B cell (primary cell): ENCODE data around the gene DLX1. TPM values are rescaled to one million over a fixed set of nuclear protein-coding genes. Genes with fewer than 3 reads are reported as not detected.

Experiments used
- ATAC-seq: fragments of 200-7000 bp; cut with Tn5 transposase; one replicate; pipeline ENCODE4 v1.10.0; 2021; ENCODE audit warnings: low read depth, mild to moderate bottlenecking, moderate number of reproducible peaks, moderate library complexity
- CTCF ChIA-PET: fragments of 350-600 bp; sonication (Branson Sonifier 250); formaldehyde crosslinking; loops from one replicate; lab custom pipeline; 2021; ENCODE audit warnings: antibody characterized with exemption, inconsistent platforms; lab: Charles Lee
- POLR2A ChIA-PET: fragments of 350-600 bp; sonication (Branson Sonifier 250); formaldehyde crosslinking; loops from one replicate; lab custom pipeline; 2021; ENCODE audit warnings: antibody characterized with exemption; lab: Charles Lee
- DNase-seq: peaks from one replicate; pipeline ENCODE4 v3.0.0; 2013
- H2AFZ ChIP-seq: 2 replicates; pipeline ENCODE4 v1.6.1; 2012; ENCODE audit warnings: mild to moderate bottlenecking, low read depth, low read length; ENCODE audit not compliant: insufficient read depth, poor library complexity, severe bottlenecking
- H3K27ac ChIP-seq, 2 donors: 1 replicate in 1 of 2; 2 replicates in 1 of 2; pipeline ENCODE4 v1.5.1; 2012 to 2013; ENCODE audit warnings: low read length in 2 of 2, mild to moderate bottlenecking in 2 of 2, moderate library complexity in 1 of 2
- H3K27me3 ChIP-seq, 4 experiments: fragments of 200-600 bp in 1 of 4; sonication (generic) in 1 of 4; replicated peaks in 1 of 4; 1 replicate in 2 of 4; 2 replicates in 2 of 4; pipeline versions ENCODE4 v1.6.1 to v1.7.0; 2013 to 2016; ENCODE audit warnings: low read length in 3 of 4, mild to moderate bottlenecking in 2 of 4, mixed read lengths in 1 of 4, moderate library complexity in 1 of 4; ENCODE audit not compliant: insufficient read depth in 4 of 4, control insufficient read depth in 3 of 4; ENCODE audit errors: control extremely low read depth in 1 of 4
- H3K36me3 ChIP-seq, 2 experiments: replicated peaks in 1 of 2; 1 replicate in 1 of 2; 2 replicates in 1 of 2; pipeline versions ENCODE4 v1.6.1 to v1.7.1; 2013; ENCODE audit warnings: low read length in 1 of 2; ENCODE audit not compliant: insufficient read depth in 2 of 2, control insufficient read depth in 1 of 2; ENCODE audit errors: control extremely low read depth in 1 of 2, extremely low read depth in 1 of 2
- H3K4me1 ChIP-seq, 2 donors: fragments of 200-600 bp in 1 of 2; sonication (generic) in 1 of 2; 1 replicate in 1 of 2; 2 replicates in 1 of 2; pipeline versions ENCODE4 v1.5.1 to v1.6.1; 2013 to 2017; ENCODE audit warnings: low read length in 2 of 2; ENCODE audit not compliant: control insufficient read depth in 2 of 2, insufficient read depth in 2 of 2
- H3K4me2 ChIP-seq: replicated peaks from 2 replicates; pipeline ENCODE3; 2012; ENCODE audit warnings: mild to moderate bottlenecking, low read depth, low read length; ENCODE audit not compliant: poor library complexity, severe bottlenecking
- H3K4me3 ChIP-seq, 5 experiments: fragments of 200-600 bp in 1 of 5; sonication (generic) in 1 of 5; 1 replicate in 3 of 5; 2 replicates in 2 of 5; pipeline versions ENCODE4 v1.5.1 to v1.7.0; 2011 to 2016; ENCODE audit warnings: low read length in 4 of 5, mild to moderate bottlenecking in 4 of 5, low read depth in 2 of 5, control low read depth in 1 of 5, moderate library complexity in 1 of 5; ENCODE audit not compliant: insufficient read depth in 1 of 5; ENCODE audit errors: control extremely low read depth in 1 of 5, extremely low read depth in 1 of 5
- H3K79me2 ChIP-seq: fragments of 200-600 bp; sonication (generic); one replicate; pipeline ENCODE4 v1.6.0; 2016; ENCODE audit warnings: low read length; ENCODE audit not compliant: control insufficient read depth, insufficient read depth
- H3K9ac ChIP-seq: fragments of 200-600 bp; sonication (generic); 2 replicates; pipeline ENCODE4 v1.6.1; 2017; ENCODE audit warnings: mild to moderate bottlenecking, low read length, moderate library complexity
- H3K9me3 ChIP-seq, 3 donors: one replicate each; pipeline versions ENCODE4 v1.6.1 to v1.7.1; 2013; ENCODE audit warnings: low read length in 2 of 3; ENCODE audit not compliant: control insufficient read depth in 2 of 3, insufficient read depth in 1 of 3; ENCODE audit errors: control extremely low read depth in 1 of 3
- H4K20me1 ChIP-seq: 2 replicates; pipeline ENCODE4 v1.6.0; 2012; ENCODE audit warnings: mild to moderate bottlenecking, low read length; ENCODE audit not compliant: insufficient read depth, control insufficient read depth, poor library complexity, severe bottlenecking
- H3K27ac Mint-ChIP-seq: one replicate; pipeline ENCODE4 v1.8.0; 2021; ENCODE audit warnings: mixed read lengths
- H3K27me3 Mint-ChIP-seq: one replicate; pipeline ENCODE4 v1.8.0; 2021; ENCODE audit warnings: mixed read lengths
- H3K4me1 Mint-ChIP-seq: one replicate; pipeline ENCODE4 v1.8.0; 2021; ENCODE audit warnings: mixed read lengths
- H3K4me3 Mint-ChIP-seq: one replicate; pipeline ENCODE4 v1.8.0; 2021; ENCODE audit warnings: mixed read lengths
- H3K9me3 Mint-ChIP-seq: one replicate; pipeline ENCODE4 v1.8.0; 2022; ENCODE audit warnings: mixed read lengths; ENCODE audit not compliant: insufficient read depth
- CTCF ChIP-seq: fragments of 200-600 bp; IDR thresholded peaks from one replicate; pipeline ENCODE4 v1.8.0; 2022; ENCODE audit warnings: antibody characterized with exemption, mild to moderate bottlenecking
- EZH2 ChIP-seq: IDR thresholded peaks from 2 replicates; pipeline ENCODE4 v1.6.1; 2012; ENCODE audit warnings: borderline replicate concordance, low read depth, mild to moderate bottlenecking, moderate library complexity, low read length; ENCODE audit not compliant: insufficient read depth, poor library complexity, severe bottlenecking
- WGBS: methylation state at CpG from one replicate; pipeline ENCODE4 v1.1.5; 2013; ENCODE audit warnings: missing lambda C conversion rate; ENCODE audit not compliant: insufficient coverage; 5-methylcytosine and 5-hydroxymethylcytosine counted together
- intact Hi-C: fragments of 100-400 bp; cut with micrococcal nuclease; formaldehyde crosslinking; loops from one replicate; pipeline ENCODE4 v1.10.0; 2022
- polyA plus RNA-seq: library from polyadenylated mRNA; depleted of rRNA; stranded (reverse); fragments of >200 nt; gene quantifications from 2 replicates; pipeline ENCODE4 v1.2.3, GENCODE V29; 2012
- total RNA-seq, 2 donors: library from RNA; stranded (reverse); fragments of 120-200 nt in 1 of 2; gene quantifications; 1 replicate in 1 of 2; 2 replicates in 1 of 2; pipeline versions ENCODE4 v1.2.3 to v1.2.4, GENCODE V29; 2013 to 2022

The DLX1 gene
- total and polyA plus RNA-seq, 2 donors (not counting 1 experiment from before 2014, with no cell fraction given) = not detected

GRCh38 chr2:172100080-172100934 is 15.0 kb downstream of the DLX1 start:
- TF ChIP-seq CTCF (no peak), EZH2 (no peak)
- ChIA-PET POLR2A (interaction anchor here (0.6 to 1.8 kb wide), 3 partner anchors 12 to 165 kb away, joined by 3 to 6 read pairs (median 5); no protein-coding TSS in a partner anchor), CTCF (interaction anchor here (1.5 to 7.3 kb wide), 2 partner anchors 13 to 361 kb away, joined by 3 to 58 read pairs; partner anchors contain the start of gene DLX1)
- H4K20me1 ChIP-seq = peaks cover 15% of the 10 kb centered on the region
- H3K27me3 ChIP-seq = peaks cover 4 to 100% (median 92%) of the 10 kb centered on the region in 4 experiments
- H3K27ac ChIP-seq = no peak overlapping the region
- ATAC-seq = no peak
- H3K9ac ChIP-seq = no peak overlapping the region
- peaks cover 53% of the 10 kb centered on the region for H3K4me1 Mint-ChIP-seq
- H3K4me3 Mint-ChIP-seq = peak overlapping the region; percentile 72
- peak overlapping the region in 1 of 5 experiments; percentile 36 for H3K4me3 ChIP-seq
- intact Hi-C loops = loop anchor here (5.0 to 10.0 kb wide), 4 partner anchors 178 to 528 kb away; partner anchors contain the start of genes HAT1 and PDK1
- no peaks in the 10 kb centered on the region for H3K36me3 ChIP-seq
- no peak overlapping the region for H2AFZ ChIP-seq
- H3K79me2 ChIP-seq = no peaks in the 10 kb centered on the region
- peak; percentile 60 for DNase-seq
- H3K9me3 Mint-ChIP-seq = no peaks in the 10 kb centered on the region
- H3K27ac Mint-ChIP-seq = peak overlapping the region; percentile 50
- H3K27me3 Mint-ChIP-seq = peaks cover 57% of the 10 kb centered on the region
- 4% methylated on average over 70 of the region's 72 CpGs for WGBS
- peaks cover 0 to 89% (median 8%) of the 10 kb centered on the region in 3 donors for H3K9me3 ChIP-seq
- H3K4me1 ChIP-seq = peaks cover 76 to 91% of the 10 kb centered on the region in 2 donors
- H3K4me2 ChIP-seq = peak overlapping the region; percentile 81
